OCI-LY1 (cell line): ENCODE data around the gene SDCBP2.

Experiments used
- H2AFZ ChIP-seq: fragments of 200-600 bp; sonication (generic), shearing (Covaris generic); 2 replicates; pipeline ENCODE4 v1.6.0; 2014; ENCODE audit warnings: antibody characterized with exemption, mild to moderate bottlenecking, low read length
- H3F3A ChIP-seq: fragments of 200-600 bp; sonication (generic), shearing (Covaris generic); 2 replicates; pipeline ENCODE4 v1.6.0; 2014; ENCODE audit warnings: mild to moderate bottlenecking, antibody characterized with exemption, low read length, moderate library complexity; ENCODE audit not compliant: insufficient read depth
- H3K27ac ChIP-seq: fragments of 200-600 bp; sonication (generic); 2 replicates; pipeline ENCODE4 v1.5.1; 2014; ENCODE audit warnings: low read length, mixed run types, mild to moderate bottlenecking, low read depth; ENCODE audit not compliant: poor library complexity, severe bottlenecking
- H3K27me3 ChIP-seq: fragments of 200-600 bp; sonication (generic); 2 replicates; pipeline ENCODE4 v1.6.0; 2014; ENCODE audit warnings: antibody characterized with exemption, mild to moderate bottlenecking, low read length, moderate library complexity; ENCODE audit not compliant: insufficient read depth
- H3K36me3 ChIP-seq: fragments of 200-600 bp; sonication (generic); 2 replicates; pipeline ENCODE4 v1.6.1; 2014; ENCODE audit warnings: mild to moderate bottlenecking, antibody characterized with exemption, low read length, moderate library complexity, mixed read lengths; ENCODE audit not compliant: insufficient read depth
- H3K4me1 ChIP-seq: fragments of 200-600 bp; sonication (generic); 2 replicates; pipeline ENCODE4 v1.5.1; 2014; ENCODE audit warnings: mild to moderate bottlenecking, low read length, moderate library complexity; ENCODE audit not compliant: insufficient read depth, severe bottlenecking
- H3K4me2 ChIP-seq: fragments of 200-600 bp; sonication (generic), shearing (Covaris generic); 2 replicates; pipeline ENCODE4 v1.6.1; 2014; ENCODE audit warnings: low read length
- H3K4me3 ChIP-seq: fragments of 200-600 bp; sonication (generic); 2 replicates; pipeline ENCODE4 v1.5.1; 2014; ENCODE audit warnings: low read length, low read depth, mild to moderate bottlenecking, mixed read lengths; ENCODE audit not compliant: poor library complexity, severe bottlenecking
- H3K79me2 ChIP-seq: fragments of 200-600 bp; shearing (Covaris generic); 2 replicates; pipeline ENCODE4 v1.6.1; 2016; ENCODE audit warnings: mixed run types, low read length, mixed read lengths; ENCODE audit not compliant: insufficient read depth
- H3K9ac ChIP-seq: fragments of 200-600 bp; sonication (generic), shearing (Covaris generic); 2 replicates; pipeline ENCODE4 v1.6.1; 2014; ENCODE audit warnings: mild to moderate bottlenecking, low read length, mixed read lengths
- H3K9me2 ChIP-seq: fragments of 200-600 bp; sonication (generic), shearing (Covaris generic); 2 replicates; pipeline ENCODE4 v1.6.1; 2014; ENCODE audit warnings: low read depth, mild to moderate bottlenecking, low read length, mixed read lengths
- H3K9me3 ChIP-seq: fragments of 200-600 bp; shearing (Covaris generic); 2 replicates; pipeline ENCODE4 v1.6.1; 2014; ENCODE audit warnings: low read length, mixed read lengths
- H4K20me1 ChIP-seq: fragments of 200-600 bp; sonication (generic), shearing (Covaris generic); 2 replicates; pipeline ENCODE4 v1.6.0; 2016; ENCODE audit warnings: mild to moderate bottlenecking, low read length; ENCODE audit not compliant: insufficient read depth
- EZH2 ChIP-seq: fragments of 200-600 bp; sonication (generic), shearing (Covaris generic); IDR thresholded peaks from 2 replicates; pipeline ENCODE4 v1.8.0; 2017; ENCODE audit warnings: borderline replicate concordance, mixed run types, mild to moderate bottlenecking, antibody characterized with exemption, low read length, moderate library complexity, mixed read lengths
- TF ChIP-seq, protein P1 (sequence below): fragments of 200-600 bp; sonication (generic), shearing (Covaris generic); IDR thresholded peaks from 2 replicates; pipeline ENCODE4 v1.5.1; 2017; ENCODE audit warnings: mild to moderate bottlenecking, antibody characterized with exemption, low read length, moderate library complexity, mixed read lengths

SDCBP2 gene

DNA sequence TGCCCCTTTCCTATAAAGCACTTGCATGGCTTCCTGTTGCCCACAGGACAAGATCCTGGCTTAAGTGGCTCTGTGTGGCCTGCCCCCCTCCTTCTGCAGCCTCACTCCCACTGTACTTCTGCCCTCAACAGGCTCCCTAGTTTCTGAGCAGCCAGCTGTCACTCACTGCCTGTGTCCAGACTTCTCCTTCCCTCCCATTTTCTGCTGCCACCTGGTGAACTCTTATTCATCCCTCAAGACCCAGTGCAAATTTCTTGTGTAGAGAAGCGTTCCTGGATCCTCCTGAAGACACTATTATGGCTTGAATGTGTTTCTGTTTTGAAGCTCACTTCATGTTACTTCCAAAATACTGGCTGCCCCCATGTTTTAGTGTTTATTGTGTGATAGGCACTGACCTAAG is 36.3 kb downstream of the SDCBP2 start:
- no peaks in the 10 kb centered on the region for H3K36me3 ChIP-seq
- no peak overlapping the region for H3K9ac ChIP-seq
- TF ChIP-seq, protein P1, sequence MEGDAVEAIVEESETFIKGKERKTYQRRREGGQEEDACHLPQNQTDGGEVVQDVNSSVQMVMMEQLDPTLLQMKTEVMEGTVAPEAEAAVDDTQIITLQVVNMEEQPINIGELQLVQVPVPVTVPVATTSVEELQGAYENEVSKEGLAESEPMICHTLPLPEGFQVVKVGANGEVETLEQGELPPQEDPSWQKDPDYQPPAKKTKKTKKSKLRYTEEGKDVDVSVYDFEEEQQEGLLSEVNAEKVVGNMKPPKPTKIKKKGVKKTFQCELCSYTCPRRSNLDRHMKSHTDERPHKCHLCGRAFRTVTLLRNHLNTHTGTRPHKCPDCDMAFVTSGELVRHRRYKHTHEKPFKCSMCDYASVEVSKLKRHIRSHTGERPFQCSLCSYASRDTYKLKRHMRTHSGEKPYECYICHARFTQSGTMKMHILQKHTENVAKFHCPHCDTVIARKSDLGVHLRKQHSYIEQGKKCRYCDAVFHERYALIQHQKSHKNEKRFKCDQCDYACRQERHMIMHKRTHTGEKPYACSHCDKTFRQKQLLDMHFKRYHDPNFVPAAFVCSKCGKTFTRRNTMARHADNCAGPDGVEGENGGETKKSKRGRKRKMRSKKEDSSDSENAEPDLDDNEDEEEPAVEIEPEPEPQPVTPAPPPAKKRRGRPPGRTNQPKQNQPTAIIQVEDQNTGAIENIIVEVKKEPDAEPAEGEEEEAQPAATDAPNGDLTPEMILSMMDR: no peak
- no peak for TF ChIP-seq EZH2
- H3K79me2 ChIP-seq: no peaks in the 10 kb centered on the region
- no peak overlapping the region for H3K4me3 ChIP-seq
- no peaks in the 10 kb centered on the region for H3K4me1 ChIP-seq
- H3K9me2 ChIP-seq: no peaks in the 10 kb centered on the region
- H3K9me3 ChIP-seq: no peaks in the 10 kb centered on the region
- H3K27me3 ChIP-seq: no peaks in the 10 kb centered on the region
- H2AFZ ChIP-seq: no peak overlapping the region
- H3K27ac ChIP-seq: no peak overlapping the region
- no peaks in the 10 kb centered on the region for H4K20me1 ChIP-seq
- no peak overlapping the region for H3K4me2 ChIP-seq
- no peaks in the 10 kb centered on the region for H3F3A ChIP-seq

DNA sequence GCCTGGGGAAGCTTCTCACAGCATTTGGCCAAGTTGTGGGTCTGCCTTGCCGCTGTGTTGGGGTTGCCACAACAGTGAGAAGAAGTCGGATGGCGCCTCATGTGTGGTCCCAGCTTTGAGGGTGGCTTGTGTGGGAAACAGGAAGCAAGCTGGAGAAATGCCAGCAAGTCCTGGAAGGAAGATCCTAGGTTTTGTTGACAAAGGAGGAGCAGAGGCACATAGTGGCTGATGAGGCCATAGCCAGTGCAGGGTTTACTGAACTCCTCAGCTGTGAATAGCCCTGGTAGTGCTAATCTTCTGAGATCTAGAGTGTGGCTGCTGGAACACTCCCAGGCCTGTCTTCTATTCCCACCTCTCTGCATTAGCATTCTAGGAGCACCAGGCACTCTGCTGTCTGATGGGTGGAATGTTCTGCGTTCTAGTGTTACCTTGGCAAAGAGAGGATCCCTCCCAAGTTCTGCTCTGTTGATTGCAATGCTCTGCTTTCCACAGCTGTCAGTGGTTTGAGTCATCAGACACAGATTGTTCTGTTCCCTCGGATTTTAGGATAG is 37.7 kb downstream of the SDCBP2 start:
- no peaks in the 10 kb centered on the region for H3F3A ChIP-seq
- H3K36me3 ChIP-seq: no peaks in the 10 kb centered on the region
- H4K20me1 ChIP-seq: no peaks in the 10 kb centered on the region
- H3K4me1 ChIP-seq: no peaks in the 10 kb centered on the region
- no peaks in the 10 kb centered on the region for H3K79me2 ChIP-seq
- H3K27me3 ChIP-seq: no peaks in the 10 kb centered on the region
- H3K9ac ChIP-seq: no peak overlapping the region
- H3K9me3 ChIP-seq: no peaks in the 10 kb centered on the region
- TF ChIP-seq EZH2: no peak
- TF ChIP-seq, protein P1: no peak
- no peaks in the 10 kb centered on the region for H3K9me2 ChIP-seq
- no peak overlapping the region for H3K4me3 ChIP-seq
- no peak overlapping the region for H2AFZ ChIP-seq
- H3K4me2 ChIP-seq: no peak overlapping the region
- H3K27ac ChIP-seq: no peak overlapping the region

DNA sequence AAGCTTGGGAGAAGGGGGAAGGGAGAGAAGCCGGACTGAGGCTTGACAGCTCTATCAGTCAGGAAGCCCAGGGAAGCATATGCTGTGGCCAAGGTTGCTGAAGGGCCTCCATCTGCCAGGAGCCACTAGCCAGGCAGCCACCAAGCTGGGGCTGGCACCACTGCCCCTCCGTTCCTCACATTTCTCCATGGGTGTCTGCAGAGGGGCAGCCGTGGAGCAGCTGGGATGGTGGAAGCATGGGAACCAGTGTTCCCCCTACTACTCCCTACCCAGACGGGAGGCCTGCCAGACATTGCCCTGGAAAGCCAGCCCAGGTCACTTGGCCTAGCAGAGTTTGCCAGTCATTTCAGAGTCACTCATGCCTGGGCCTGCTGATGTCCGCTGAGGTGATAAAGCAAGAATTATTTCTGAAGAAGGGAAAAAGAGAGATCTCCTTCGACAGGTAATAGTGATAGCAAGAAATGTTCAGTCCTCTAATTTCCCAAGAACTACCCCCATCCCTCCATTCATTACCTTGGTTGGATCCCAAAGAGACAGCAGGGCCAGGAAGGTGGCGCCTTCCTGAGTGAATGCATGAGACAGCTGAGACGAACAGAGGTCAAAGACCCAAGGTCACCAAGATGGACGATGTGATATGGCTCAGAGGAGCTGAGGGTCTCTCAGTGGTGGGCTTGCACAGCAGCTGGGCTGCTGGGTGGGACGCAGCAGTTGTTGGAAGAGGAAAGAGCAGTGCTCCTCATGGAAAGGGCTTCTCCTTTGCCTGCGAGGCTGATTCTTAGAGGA is 41.0 kb downstream of the SDCBP2 start:
- Histone ChIP-seq H3K4me2 (no peak overlapping the region), H3K79me2 (no peaks in the 10 kb centered on the region), H3K9ac (no peak overlapping the region), H3K4me3 (no peak overlapping the region), H3K4me1 (no peaks in the 10 kb centered on the region), H3K9me3 (no peaks in the 10 kb centered on the region), H3K36me3 (no peaks in the 10 kb centered on the region), H3F3A (no peaks in the 10 kb centered on the region), H3K9me2 (no peaks in the 10 kb centered on the region), H3K27me3 (no peaks in the 10 kb centered on the region), H4K20me1 (no peaks in the 10 kb centered on the region), H2AFZ (no peak overlapping the region), H3K27ac (no peak overlapping the region)
- TF ChIP-seq EZH2: no peak
- TF ChIP-seq, protein P1: no peak
